PFSK-1 (cell line): ENCODE data around the gene VPREB1.

Experiments
- FOXP2 ChIP-seq: optimal IDR thresholded peaks from 2 replicates; pipeline ENCODE3; 2011; ENCODE audit warnings: borderline replicate concordance, control low read depth, inconsistent platforms; ENCODE audit not compliant: insufficient read depth; ENCODE audit errors: extremely low read length, extremely low read depth
- POLR2AphosphoS5 ChIP-seq: IDR thresholded peaks from 2 replicates; pipeline ENCODE4 v1.6.1; 2012; ENCODE audit warnings: low read depth, mild to moderate bottlenecking, control low read depth, low read length, moderate library complexity
- SIN3A ChIP-seq: IDR thresholded peaks from 2 replicates; pipeline ENCODE4 v1.6.1; 2012; ENCODE audit warnings: mild to moderate bottlenecking, low read length, moderate library complexity, borderline replicate concordance; ENCODE audit not compliant: insufficient read depth
- TAF1 ChIP-seq: IDR thresholded peaks from 2 replicates; pipeline ENCODE4 v1.6.1; 2012; ENCODE audit warnings: low read length, control low read depth, borderline replicate concordance; ENCODE audit not compliant: insufficient read depth
- TF ChIP-seq, protein P1 (sequence below), 2 experiments: IDR thresholded peaks; 2 replicates each; pipeline versions ENCODE4 v1.6.1 to v1.8.0; 2011 to 2012; ENCODE audit warnings: low read depth in 2 of 2, low read length in 2 of 2, control low read depth in 1 of 2, inconsistent platforms in 1 of 2, mild to moderate bottlenecking in 1 of 2, moderate library complexity in 1 of 2; ENCODE audit not compliant: insufficient read depth in 1 of 2

The VPREB1 gene

DNA sequence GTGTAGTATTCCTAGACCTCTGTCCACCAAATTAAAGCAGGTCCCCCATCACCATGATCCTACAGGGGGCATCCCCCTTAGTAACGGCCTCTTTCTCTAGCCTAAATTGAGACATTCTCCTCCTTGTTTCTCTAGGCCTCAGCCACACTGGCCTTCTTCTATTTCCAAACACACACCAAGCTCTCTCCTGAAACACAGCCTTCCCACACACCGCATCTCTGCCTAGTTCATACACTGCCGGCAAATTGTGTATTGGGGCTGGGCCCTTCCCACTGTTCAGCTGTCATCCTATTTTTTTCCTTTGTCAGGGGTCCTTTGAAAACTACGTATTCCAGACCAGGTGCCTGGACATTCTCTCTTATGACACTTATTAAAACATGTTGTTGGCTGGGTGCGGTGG, 11.5 kb upstream of the VPREB1 start:
- TF ChIP-seq FOXP2 (no peak), POLR2AphosphoS5 (no peak)

GRCh38 chr22:22235558-22235957, 9.0 kb upstream of the VPREB1 start:
- TF ChIP-seq FOXP2 (no peak), SIN3A (no peak), TAF1 (no peak)

DNA sequence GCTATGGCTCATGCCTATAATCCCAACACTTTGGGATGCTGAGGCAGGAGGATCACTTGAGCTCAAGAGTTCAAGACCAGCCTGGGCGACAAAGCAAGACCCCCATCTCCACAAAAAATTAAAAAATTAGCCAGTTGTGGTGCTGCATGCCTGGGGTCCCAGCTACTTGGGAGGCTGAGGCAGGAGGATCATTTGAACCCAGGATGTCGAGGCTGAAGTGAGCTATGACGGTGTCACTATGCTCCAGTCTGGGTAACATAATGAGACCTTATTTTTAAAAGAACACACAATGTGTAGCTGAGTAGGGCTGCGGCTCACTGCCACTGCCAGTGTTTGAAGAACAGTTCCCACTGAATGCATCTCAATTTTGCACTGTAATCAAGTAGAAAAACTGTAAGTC, 7.1 kb upstream of the VPREB1 start:
- TF ChIP-seq FOXP2 (no peak), TAF1 (no peak), POLR2AphosphoS5 (no peak), SIN3A (no peak)
- TF ChIP-seq, protein P1, sequence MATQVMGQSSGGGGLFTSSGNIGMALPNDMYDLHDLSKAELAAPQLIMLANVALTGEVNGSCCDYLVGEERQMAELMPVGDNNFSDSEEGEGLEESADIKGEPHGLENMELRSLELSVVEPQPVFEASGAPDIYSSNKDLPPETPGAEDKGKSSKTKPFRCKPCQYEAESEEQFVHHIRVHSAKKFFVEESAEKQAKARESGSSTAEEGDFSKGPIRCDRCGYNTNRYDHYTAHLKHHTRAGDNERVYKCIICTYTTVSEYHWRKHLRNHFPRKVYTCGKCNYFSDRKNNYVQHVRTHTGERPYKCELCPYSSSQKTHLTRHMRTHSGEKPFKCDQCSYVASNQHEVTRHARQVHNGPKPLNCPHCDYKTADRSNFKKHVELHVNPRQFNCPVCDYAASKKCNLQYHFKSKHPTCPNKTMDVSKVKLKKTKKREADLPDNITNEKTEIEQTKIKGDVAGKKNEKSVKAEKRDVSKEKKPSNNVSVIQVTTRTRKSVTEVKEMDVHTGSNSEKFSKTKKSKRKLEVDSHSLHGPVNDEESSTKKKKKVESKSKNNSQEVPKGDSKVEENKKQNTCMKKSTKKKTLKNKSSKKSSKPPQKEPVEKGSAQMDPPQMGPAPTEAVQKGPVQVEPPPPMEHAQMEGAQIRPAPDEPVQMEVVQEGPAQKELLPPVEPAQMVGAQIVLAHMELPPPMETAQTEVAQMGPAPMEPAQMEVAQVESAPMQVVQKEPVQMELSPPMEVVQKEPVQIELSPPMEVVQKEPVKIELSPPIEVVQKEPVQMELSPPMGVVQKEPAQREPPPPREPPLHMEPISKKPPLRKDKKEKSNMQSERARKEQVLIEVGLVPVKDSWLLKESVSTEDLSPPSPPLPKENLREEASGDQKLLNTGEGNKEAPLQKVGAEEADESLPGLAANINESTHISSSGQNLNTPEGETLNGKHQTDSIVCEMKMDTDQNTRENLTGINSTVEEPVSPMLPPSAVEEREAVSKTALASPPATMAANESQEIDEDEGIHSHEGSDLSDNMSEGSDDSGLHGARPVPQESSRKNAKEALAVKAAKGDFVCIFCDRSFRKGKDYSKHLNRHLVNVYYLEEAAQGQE (IDR thresholded peaks at IDR 0.05; ENCODE audit: insufficient read depth in 1 of 2, low read depth in 2 of 2, low read length in 2 of 2): no peak

GRCh38 chr22:22239311-22239939, 5.2 kb upstream of the VPREB1 start:
- TF ChIP-seq FOXP2 (no peak), TAF1 (no peak), SIN3A (no peak), POLR2AphosphoS5 (no peak)
- TF ChIP-seq, protein P1 (IDR thresholded peaks at IDR 0.05; ENCODE audit: insufficient read depth in 1 of 2, low read depth in 2 of 2, low read length in 2 of 2): no peak

DNA sequence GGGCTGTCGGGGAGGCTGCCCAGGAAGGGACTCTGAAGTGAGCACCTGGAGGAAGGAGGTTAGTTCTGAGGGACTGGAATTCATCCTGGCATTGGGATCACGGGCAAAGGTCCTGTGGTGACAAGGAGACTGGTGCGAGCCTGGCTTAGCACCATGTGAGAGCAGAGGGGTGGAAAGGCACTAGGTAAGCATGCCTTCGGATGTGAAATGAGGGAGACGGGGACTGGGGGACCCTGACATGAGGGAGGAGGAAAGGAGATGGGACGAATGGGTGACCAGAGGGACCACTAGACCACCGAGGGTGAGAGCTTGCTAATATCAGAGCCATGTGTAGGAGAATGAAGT, 3.1 kb upstream of the VPREB1 start:
- TF ChIP-seq POLR2AphosphoS5: no peak
- no peak for TF ChIP-seq FOXP2
- TF ChIP-seq TAF1: no peak
- TF ChIP-seq, protein P1 (IDR thresholded peaks at IDR 0.05; ENCODE audit: insufficient read depth in 1 of 2, low read depth in 2 of 2, low read length in 2 of 2): no peak

DNA sequence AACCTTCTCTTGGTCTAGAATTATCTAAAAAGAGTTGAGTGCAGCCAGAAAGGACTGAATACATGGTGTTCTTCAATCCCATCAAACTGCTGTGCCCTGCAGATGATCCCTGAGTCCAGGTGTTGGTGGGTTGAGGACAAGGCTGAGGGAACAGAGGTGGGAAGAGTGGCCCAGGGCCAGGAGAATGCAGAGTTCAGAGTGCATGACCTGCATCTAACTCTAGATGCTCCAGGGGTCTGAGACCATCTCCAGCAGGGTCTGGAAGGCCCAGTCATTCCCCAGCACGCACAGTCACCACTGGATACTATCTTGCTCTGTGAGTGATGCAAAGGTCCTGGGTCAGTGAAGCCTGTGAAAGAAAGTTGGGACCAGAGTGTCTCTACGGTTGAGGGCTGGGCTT, 2.1 kb upstream of the VPREB1 start:
- TF ChIP-seq FOXP2 (no peak), TAF1 (no peak), SIN3A (no peak), POLR2AphosphoS5 (no peak)
- TF ChIP-seq, protein P1 (IDR thresholded peaks at IDR 0.05; ENCODE audit: insufficient read depth in 1 of 2, low read depth in 2 of 2, low read length in 2 of 2): no peak
